NCI-H345 treated with DMSO at 0.1 percent for 48 hours (cell line): Measurements from ENCODE around the gene SLC40A1.

Experiments
- DNase-seq: peaks from one replicate; lab custom pipeline; 2025; ENCODE audit not compliant: unreplicated experiment; lab: John Stamatoyannopoulos, UW

SLC40A1 gene

DNA sequence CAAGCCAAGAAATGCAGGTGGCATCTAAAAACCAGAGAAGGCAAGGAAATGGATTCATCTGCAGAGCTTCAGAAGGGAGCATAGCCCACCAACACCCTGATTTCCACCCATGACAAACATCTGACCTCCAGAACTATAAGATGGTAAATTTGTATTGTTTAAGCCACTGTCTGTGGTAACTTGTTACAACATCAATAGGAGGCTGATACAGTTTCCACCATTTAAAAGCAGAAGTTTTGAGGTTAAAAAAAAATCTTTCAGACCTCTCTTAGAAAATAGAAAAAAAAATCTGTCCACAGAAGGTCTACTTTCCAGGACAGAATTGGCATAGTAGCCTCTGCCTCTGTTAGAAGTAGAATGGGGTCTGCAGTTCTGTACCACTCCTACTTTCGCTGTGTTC, 37.2 kb downstream of the SLC40A1 start:
- no peak for DNase-seq

GRCh38 chr2:189542145-189542882, 38.3 kb downstream of the SLC40A1 start:
- DNase-seq, result no peak

DNA sequence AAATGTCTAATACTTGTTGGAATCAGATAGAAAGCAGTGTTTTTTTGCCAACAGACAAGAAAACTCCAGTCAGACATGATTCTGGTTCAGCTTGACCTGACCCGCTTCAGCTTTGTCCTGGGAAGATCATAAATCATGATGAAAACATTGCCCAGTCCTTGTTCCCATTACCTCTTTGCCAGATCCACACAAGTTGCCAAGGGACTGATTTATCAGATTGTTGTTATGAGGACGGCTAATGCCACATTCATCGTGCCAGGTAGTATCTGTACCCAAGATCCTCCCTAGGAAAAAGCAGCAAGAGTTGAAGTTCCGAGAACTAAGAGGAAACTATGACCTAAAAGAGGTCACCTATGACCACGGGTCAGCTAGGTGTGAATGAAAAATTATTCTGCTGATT, 39.0 kb downstream of the SLC40A1 start:
- no peak for DNase-seq

GRCh38 chr2:189540551-189540950, 40.0 kb downstream of the SLC40A1 start:
- DNase-seq, result no peak

- DNase-seq, result no peak
Measured at GRCh38 chr2:189538402-189538801, 42.2 kb downstream of the SLC40A1 start.

GRCh38 chr2:189536830-189537229, 43.8 kb downstream of the SLC40A1 start:
- DNase-seq, result no peak

DNA sequence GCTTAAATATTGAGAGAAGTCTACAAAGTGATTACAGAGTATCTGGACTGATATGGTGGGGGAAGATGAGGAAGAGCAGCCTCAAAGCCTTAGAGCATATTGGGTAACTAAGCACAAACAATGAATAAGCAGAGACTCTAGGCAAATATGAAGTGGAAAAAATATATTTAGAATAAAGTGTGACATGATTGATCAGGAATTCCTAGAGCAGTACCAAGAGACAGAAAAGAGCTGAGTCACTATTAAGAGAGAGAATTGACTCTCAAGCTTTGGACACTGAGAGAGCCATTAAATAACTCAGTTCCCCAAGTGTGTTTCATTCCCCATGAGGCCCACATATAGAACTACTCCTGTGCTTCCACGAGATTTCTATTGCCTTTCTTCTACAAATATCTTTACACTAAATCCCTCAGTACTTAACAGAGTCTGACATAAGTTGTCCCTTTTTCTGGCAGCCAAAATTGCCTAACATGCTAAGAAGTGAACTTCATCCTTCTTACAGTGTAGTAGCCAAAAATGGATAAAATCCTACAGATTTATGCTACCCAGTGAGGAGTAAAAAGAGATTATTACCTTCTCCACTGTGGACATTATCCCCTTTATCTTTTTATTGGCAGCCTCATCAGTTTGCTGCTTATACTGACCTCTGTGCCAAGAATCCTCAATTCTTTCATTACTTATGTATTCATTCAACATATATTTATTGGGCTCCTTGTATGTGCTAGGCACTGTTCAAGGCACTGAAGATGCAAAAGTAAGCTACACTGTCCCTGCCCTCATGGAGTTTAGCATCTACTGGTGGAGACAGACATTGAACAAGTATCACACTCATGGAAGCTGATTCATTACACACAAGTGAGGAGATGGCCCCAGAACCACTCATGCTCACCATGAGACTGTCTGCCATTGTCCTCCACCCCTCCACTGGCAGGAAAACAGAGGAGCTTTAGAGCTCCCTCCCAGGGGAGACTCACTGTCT, 45.4 kb downstream of the SLC40A1 start:
- DNase-seq, result no peak

DNA sequence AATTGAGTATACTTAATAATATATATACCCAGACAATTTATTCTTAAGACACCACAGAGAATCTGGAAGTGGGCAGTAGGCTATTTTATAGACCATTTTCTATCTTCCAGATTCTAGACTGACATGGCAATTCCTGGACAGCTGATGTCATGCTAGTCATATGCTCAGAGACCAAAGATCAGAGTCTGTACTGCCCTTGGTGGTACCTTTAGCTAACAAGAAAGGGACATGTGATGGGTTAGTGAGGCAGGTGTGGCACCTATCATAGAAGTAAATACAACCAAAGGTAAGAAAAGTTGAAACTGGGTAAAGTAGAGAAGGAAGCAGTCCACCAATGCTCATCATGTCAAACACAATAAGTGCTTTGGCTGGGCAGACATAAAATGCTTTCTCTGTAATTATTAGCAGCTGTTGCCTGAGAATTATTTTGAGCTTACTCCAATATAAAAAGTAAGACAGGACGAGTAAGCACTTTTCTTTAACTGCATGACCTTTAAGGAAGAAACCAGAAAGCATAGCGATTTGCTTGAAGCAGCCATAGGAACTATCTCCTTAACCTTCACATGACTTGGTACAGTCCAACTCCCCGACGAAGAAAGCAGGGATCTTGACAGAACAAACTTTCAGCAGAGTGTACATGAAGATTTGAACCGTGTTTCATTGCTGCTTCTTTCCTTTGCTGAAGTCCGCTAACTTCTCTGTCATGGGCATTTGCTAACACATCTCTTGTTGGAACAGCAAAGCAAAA, 47.1 kb downstream of the SLC40A1 start:
- no peak for DNase-seq

- no peak for DNase-seq
Measured at GRCh38 chr2:189530965-189531637, 49.5 kb downstream of the SLC40A1 start.

DNA sequence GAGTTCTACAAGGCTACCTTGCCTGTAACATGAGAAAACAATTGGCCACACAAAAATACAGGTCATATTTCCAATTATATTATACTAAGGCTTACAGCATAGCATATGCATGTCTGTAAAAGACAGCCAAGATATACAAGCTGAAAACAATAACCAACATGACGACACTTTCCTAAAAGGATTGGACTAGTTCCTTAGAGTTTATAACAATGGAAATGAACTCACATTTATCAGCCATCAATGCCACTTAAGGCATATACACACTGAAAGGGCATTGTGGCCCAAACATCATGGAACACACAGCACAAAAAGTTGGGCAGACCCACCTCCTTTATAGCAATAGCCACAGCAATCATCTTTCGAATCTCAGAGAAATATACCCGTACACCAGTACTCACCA, 52.0 kb downstream of the SLC40A1 start:
- no peak for DNase-seq

DNA sequence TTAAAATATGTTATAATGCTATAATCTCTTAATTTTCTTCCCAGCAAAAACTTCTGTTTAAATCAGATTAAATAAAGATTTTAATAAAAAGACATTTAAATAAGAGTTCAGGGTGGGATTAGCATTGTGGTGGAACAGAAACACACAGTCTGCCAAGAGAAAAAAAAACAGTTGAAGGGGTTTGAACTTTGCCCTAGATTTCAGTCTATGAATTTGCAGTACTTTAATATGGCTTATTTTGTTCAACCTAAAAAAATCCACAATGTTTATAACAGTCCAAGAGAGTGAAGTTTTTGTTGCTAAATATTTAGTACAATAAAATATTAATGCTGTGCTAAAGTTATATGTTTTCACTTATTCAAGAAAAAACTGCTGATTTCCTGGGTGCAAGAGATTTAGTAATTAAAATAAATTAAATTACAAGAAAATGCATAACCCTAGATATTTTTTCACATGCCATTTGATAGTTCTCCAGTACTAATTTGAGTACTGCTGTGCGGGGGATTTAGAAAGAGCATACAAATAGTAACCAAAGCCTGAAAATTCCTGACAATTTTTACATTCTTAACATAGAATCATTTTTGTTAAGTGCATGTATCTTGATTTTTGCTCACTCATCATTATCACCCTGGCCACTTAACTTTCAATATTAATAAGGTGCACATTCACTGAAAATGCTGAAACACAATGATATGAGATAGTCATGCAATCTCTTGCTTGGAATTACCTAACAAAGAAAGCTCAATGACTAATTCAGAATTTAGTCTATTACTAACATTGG, 52.6 kb downstream of the SLC40A1 start:
- DNase-seq, result no peak

DNA sequence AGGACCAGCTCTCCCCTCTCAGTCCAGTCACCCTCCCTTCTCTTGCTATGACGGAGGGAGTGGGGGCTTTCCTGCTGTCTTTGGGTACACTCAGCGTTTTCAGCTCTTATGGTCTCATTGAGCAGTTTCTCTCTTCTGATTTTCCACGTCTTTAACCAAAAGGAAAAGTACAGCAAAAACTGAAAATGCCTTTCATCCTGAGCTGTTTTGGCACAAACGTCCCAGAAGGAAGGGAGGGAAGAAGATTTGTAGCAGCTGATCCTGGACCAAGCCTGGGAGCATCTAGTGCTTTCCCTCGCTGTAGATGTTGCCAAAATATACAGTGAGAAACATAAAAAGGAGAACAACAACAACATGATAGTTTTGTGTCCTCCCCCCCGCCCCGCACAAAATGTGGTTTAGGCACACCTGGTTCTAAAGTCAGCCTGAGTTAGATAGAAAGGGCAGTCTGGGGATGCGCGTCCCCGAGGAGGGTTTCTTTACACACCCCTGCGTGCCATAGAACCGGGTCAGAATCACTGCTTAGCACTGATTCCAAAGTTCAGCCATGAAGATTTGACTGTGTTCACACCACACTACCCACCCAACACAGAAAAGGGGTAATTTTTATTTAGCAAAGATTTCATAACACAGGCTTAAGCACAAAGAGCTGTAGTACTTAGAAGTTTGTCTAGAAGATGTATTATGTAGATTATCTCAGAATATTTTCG, 53.4 kb downstream of the SLC40A1 start:
- DNase-seq, result no peak

GRCh38 chr2:189526241-189526640, 54.3 kb downstream of the SLC40A1 start:
- DNase-seq, result no peak

GRCh38 chr2:189524746-189525145, 55.8 kb downstream of the SLC40A1 start:
- no peak for DNase-seq

GRCh38 chr2:189522435-189523151, 58.0 kb downstream of the SLC40A1 start:
- no peak for DNase-seq

- DNase-seq, result no peak
Measured at GRCh38 chr2:189521699-189522434, 58.7 kb downstream of the SLC40A1 start.

- no peak for DNase-seq
Measured at GRCh38 chr2:189519631-189520387, 60.8 kb downstream of the SLC40A1 start.
